GM06990 (cell line): Measurements from ENCODE around the gene OPHN1.

Experiments
- DNase-seq: peaks from one replicate; pipeline ENCODE4 v3.0.0-alpha.2; 2011; ENCODE audit not compliant: insufficient read length; ENCODE audit errors: extremely low read depth
- H3K27me3 ChIP-seq: replicated peaks from 2 replicates; pipeline ENCODE4 v1.6.0; 2011; ENCODE audit warnings: low read length; ENCODE audit not compliant: control insufficient read depth, insufficient read depth
- H3K36me3 ChIP-seq: 2 replicates; pipeline ENCODE4 v1.5.1; 2011; ENCODE audit warnings: low read length; ENCODE audit not compliant: control insufficient read depth, insufficient read depth
- H3K4me3 ChIP-seq: replicated peaks from 2 replicates; pipeline ENCODE4 v1.5.1; 2011; ENCODE audit warnings: low read depth, mild to moderate bottlenecking, control low read depth, low read length
- TF ChIP-seq, protein P1 (sequence below): IDR thresholded peaks from 2 replicates; pipeline ENCODE4 v1.5.1; 2011; ENCODE audit warnings: low read length, control low read depth, mild to moderate bottlenecking, inconsistent platforms; ENCODE audit not compliant: insufficient read depth, poor library complexity, severe bottlenecking

OPHN1 gene

DNA sequence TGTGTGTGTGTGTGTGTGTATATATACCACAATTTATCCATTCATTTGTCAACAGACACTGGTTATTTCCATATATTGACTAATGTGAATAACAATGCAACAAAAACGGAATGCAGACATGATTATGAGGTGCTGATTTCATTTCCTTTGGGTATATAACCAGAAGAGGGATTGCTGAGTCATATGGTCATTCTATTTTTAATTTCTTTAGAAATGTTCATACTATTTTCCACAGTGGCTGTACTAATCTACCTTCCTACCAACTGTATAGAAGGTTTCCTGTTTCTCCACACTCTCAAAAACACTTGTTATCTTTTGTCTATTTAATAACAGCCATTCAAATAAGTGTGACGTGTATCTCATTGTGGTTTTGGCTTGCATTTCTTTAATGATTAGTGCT is 269.9 kb downstream of the OPHN1 start:
- H3K4me3 ChIP-seq = no peak overlapping the region
- DNase-seq = no peak
- H3K36me3 ChIP-seq = no peaks in the 10 kb centered on the region
- H3K27me3 ChIP-seq = no peaks in the 10 kb centered on the region
- TF ChIP-seq, protein P1, sequence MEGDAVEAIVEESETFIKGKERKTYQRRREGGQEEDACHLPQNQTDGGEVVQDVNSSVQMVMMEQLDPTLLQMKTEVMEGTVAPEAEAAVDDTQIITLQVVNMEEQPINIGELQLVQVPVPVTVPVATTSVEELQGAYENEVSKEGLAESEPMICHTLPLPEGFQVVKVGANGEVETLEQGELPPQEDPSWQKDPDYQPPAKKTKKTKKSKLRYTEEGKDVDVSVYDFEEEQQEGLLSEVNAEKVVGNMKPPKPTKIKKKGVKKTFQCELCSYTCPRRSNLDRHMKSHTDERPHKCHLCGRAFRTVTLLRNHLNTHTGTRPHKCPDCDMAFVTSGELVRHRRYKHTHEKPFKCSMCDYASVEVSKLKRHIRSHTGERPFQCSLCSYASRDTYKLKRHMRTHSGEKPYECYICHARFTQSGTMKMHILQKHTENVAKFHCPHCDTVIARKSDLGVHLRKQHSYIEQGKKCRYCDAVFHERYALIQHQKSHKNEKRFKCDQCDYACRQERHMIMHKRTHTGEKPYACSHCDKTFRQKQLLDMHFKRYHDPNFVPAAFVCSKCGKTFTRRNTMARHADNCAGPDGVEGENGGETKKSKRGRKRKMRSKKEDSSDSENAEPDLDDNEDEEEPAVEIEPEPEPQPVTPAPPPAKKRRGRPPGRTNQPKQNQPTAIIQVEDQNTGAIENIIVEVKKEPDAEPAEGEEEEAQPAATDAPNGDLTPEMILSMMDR = no peak

DNA sequence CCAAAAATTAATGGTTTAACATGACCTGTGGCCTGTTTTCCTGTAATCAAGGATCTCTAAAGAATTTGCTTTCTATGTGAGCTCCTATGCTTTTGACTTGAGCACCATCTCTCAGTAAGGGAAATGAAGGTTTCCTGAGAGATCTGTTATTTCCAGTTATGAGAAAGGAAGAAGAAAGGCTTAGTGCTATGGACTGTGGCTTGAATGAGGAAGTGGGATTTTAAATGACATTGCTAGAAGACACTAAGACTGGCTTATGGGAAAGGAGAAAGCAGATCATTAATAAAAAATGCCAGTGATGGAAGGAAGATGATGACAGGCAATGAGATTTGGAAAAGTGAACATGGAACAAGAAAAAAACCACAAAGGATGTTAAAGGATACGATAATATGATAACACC is 285.4 kb downstream of the OPHN1 start:
- TF ChIP-seq, protein P1 = no peak
- Histone ChIP-seq H3K4me3 (no peak overlapping the region), H3K36me3 (no peaks in the 10 kb centered on the region), H3K27me3 (no peaks in the 10 kb centered on the region)
- DNase-seq = no peak

DNA sequence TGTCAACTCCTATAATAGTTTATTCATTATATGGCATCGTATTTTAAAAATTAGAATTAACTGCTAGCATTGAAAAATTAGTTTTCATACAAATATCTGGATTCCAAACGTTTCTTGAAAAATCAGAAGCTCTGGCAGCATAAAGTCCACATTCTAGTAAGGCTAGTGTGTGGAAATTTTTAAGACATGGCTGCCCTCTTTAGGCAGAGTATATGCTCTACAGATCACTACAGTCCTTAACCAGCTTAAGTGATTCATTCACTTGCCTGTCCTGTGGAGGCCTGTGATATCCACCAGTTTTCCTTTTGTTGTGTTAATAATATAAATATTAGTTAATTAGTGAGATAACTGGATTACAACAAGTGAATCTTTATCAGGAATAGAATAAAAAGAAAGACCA is 287.2 kb downstream of the OPHN1 start:
- Histone ChIP-seq H3K4me3 (no peak overlapping the region), H3K27me3 (no peaks in the 10 kb centered on the region), H3K36me3 (no peaks in the 10 kb centered on the region)
- no peak for DNase-seq
- TF ChIP-seq, protein P1 = peak; percentile 26

DNA sequence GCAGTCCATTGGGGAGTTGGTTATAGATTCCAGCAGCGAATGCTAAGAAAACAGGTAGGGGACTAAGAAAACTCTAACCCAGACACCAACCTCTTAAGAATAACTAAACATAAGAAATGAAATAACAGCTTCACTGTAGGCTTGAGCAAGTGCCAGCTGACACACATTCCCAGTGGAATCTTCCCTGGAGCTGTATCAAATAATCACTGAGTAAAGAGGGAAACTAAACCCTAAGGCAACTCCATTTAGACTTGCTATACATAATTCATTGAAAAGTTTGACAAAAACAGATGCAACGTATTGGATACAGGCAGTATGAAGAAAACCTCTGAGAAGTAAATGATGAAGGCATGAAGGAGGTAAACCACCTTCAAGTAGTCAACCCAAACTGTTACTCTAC is 293.5 kb downstream of the OPHN1 start:
- DNase-seq = no peak
- H3K27me3 ChIP-seq = no peaks in the 10 kb centered on the region
- TF ChIP-seq, protein P1 = no peak
- no peak overlapping the region for H3K4me3 ChIP-seq
- no peaks in the 10 kb centered on the region for H3K36me3 ChIP-seq

DNA sequence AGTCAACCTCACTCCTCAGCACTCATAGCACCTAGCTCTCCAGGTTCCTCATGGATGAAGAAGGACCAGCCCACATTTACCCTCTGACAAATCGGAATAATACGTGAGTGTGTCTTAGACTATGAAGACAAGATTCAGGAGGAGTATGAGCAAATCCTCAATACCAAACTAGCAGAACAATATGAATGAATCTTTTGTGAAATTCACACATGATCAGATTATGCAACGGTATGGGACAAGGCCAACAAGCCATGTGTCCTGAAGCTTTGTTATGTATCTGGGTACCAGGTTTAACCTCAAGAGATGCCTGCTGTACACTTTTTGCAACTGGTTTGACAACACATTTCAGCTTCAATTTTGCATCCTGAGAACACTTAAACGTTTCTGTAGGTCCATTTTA is 300.1 kb downstream of the OPHN1 start:
- H3K36me3 ChIP-seq = no peaks in the 10 kb centered on the region
- no peaks in the 10 kb centered on the region for H3K27me3 ChIP-seq
- DNase-seq = no peak
- TF ChIP-seq, protein P1 = no peak
- no peak overlapping the region for H3K4me3 ChIP-seq

DNA sequence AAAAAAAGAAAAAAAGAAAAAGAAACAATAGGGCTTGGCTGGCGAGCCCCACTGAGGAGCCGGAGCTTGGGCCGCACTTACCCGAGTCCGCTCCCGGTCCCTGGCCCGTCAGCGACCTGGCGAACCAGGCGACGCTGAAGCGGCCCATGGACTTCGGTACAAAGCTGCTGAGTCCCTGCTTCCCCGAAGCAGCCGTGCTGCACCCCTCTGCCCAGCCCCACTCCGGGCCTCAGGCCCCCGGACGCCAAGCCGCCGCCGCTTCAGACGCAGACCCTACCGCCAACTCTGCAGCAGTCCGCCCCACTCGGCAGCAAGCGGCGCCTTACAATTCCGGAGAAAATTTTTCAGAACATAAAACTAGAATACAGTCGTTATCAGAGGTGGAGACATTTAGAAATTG is 300.5 kb downstream of the OPHN1 start:
- DNase-seq = no peak
- Histone ChIP-seq H3K36me3 (no peaks in the 10 kb centered on the region), H3K27me3 (no peaks in the 10 kb centered on the region), H3K4me3 (no peak overlapping the region)
- TF ChIP-seq, protein P1 = no peak
